ENCODE measurements around the gene RPL41.

Gene RPL41

DNA sequence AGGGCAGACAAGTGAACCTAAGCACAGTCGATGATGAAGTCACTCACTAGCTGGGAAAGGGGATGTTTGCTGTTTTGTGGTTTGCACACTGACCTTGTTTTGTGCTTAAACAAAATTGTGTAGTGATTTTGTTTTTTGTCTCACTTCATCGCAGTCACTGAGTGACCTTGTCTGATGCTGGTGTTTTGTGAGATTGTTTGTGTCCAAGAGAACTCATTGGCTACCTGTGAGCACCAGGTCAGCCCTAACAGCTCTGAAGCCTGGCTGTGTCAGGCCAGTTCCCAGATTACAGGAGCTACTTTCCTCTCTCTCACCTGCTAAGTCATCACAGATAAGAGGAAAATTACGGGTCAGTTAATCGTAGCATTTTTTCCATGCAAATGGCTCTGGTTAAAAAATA, 7.7 kb downstream of the RPL41 start:
- H3K36me3 ChIP-seq: peaks cover 23% of the 10 kb centered on the region
- no peaks in the 10 kb centered on the region for H3K9me3 ChIP-seq
- TF ChIP-seq, protein P1, sequence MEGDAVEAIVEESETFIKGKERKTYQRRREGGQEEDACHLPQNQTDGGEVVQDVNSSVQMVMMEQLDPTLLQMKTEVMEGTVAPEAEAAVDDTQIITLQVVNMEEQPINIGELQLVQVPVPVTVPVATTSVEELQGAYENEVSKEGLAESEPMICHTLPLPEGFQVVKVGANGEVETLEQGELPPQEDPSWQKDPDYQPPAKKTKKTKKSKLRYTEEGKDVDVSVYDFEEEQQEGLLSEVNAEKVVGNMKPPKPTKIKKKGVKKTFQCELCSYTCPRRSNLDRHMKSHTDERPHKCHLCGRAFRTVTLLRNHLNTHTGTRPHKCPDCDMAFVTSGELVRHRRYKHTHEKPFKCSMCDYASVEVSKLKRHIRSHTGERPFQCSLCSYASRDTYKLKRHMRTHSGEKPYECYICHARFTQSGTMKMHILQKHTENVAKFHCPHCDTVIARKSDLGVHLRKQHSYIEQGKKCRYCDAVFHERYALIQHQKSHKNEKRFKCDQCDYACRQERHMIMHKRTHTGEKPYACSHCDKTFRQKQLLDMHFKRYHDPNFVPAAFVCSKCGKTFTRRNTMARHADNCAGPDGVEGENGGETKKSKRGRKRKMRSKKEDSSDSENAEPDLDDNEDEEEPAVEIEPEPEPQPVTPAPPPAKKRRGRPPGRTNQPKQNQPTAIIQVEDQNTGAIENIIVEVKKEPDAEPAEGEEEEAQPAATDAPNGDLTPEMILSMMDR (IDR thresholded peaks at IDR 0.05): no peak
- H3K4me1 ChIP-seq (ENCODE audit: control insufficient read depth in 1 of 2, insufficient read depth in 1 of 2, low read depth in 1 of 2, low read length in 1 of 2): peaks cover 55 to 61% of the 10 kb centered on the region in 2 experiments
- H3K27me3 ChIP-seq: no peaks in the 10 kb centered on the region
- H3K4me3 ChIP-seq (ENCODE audit: low read depth in 1 of 2, low read length in 1 of 2): no peak overlapping the region
- peak overlapping the region; percentile 89 for H3K27ac ChIP-seq

GRCh38 chr12:56126732-56127239, 10.4 kb downstream of the RPL41 start:
- peaks cover 14% of the 10 kb centered on the region for H3K36me3 ChIP-seq
- no peaks in the 10 kb centered on the region for H3K9me3 ChIP-seq
- H3K27ac ChIP-seq: peak overlapping the region; percentile 89
- TF ChIP-seq, protein P1 (IDR thresholded peaks at IDR 0.05): no peak
- peak overlapping the region in 1 of 2 experiments; percentile 89 for H3K4me3 ChIP-seq (ENCODE audit: low read depth in 1 of 2, low read length in 1 of 2)
- peaks cover 62% of the 10 kb centered on the region in 2 experiments for H3K4me1 ChIP-seq (ENCODE audit: control insufficient read depth in 1 of 2, insufficient read depth in 1 of 2, low read depth in 1 of 2, low read length in 1 of 2)
- no peaks in the 10 kb centered on the region for H3K27me3 ChIP-seq

DNA sequence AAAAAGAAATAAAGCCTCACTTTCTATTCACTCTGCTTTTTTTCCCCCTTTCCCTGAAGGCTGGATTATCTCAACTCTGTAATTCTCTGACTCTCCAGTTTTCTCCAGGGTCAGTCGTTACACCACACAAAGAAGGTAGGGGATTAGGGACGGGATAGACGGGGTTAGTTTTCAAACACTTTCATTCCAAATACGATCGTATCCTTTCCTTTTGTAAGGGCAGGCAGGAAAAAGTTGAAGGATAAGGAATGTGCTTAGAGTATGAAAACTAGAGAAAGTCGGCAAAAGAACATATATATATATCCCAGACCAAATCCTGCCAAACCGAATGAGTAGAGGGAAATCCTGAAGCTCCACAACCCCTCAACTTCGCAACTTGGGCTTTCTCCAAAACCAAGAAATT, 11.1 kb downstream of the RPL41 start:
- Histone ChIP-seq H3K4me3 (ENCODE audit: low read depth in 1 of 2, low read length in 1 of 2) (peak overlapping the region; percentile 73 to 89), H3K4me1 (ENCODE audit: control insufficient read depth in 1 of 2, insufficient read depth in 1 of 2, low read depth in 1 of 2, low read length in 1 of 2) (peaks cover 62% of the 10 kb centered on the region in 2 experiments), H3K27me3 (no peaks in the 10 kb centered on the region), H3K27ac (peak overlapping the region; percentile 89), H3K9me3 (no peaks in the 10 kb centered on the region), H3K36me3 (peaks cover 14% of the 10 kb centered on the region)
- TF ChIP-seq, protein P1 (IDR thresholded peaks at IDR 0.05): no peak

DNA sequence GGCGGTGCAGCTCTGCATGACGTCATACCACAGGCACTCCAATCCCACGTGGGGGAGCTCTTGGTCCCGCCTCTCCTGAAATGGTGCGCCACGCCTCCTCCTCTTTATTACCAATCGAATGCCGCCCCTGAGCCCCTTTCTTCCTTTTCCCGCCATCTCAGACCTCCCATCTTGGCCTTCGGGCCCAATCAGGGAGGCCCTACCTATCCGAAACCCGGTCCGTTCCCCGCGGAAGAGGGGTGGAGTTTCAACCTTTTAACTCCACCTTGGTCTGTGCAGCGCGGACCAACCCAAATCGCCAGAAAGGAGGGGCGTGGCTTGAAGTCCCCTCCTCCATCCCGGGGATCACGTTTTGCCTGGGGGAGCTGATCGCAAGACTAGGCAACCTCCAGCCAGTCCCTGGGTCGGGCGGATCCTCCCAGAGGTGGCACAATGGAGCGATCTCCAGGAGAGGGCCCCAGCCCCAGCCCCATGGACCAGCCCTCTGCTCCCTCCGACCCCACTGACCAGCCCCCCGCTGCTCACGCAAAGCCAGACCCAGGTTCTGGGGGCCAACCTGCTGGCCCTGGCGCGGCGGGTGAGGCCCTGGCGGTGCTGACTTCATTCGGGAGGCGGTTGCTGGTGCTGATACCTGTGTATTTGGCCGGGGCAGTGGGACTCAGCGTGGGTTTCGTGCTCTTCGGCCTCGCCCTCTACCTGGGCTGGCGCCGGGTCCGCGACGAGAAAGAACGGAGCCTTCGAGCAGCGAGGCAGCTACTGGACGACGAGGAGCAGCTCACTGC, 11.6 kb downstream of the RPL41 start, which contains the start of gene ESYT1:
ESYT1 (plus strand) TSS at position 380 of the 782 bp plus-strand sequence; CDS start at position 433, 53 bp downstream.
- TF ChIP-seq, protein P1 (IDR thresholded peaks at IDR 0.05): peak; percentile 54
- H3K9me3 ChIP-seq: no peaks in the 10 kb centered on the region
- peaks cover 14% of the 10 kb centered on the region for H3K36me3 ChIP-seq
- peaks cover 63% of the 10 kb centered on the region in 2 experiments for H3K4me1 ChIP-seq (ENCODE audit: control insufficient read depth in 1 of 2, insufficient read depth in 1 of 2, low read depth in 1 of 2, low read length in 1 of 2)
- peak within 1 kb of the TSS; percentile 89 for H3K27ac ChIP-seq
- H3K27me3 ChIP-seq: no peaks in the 10 kb centered on the region
- peak within 1 kb of the TSS; percentile 73 to 89 for H3K4me3 ChIP-seq (ENCODE audit: low read depth in 1 of 2, low read length in 1 of 2)

- H3K36me3 ChIP-seq: peaks cover 14% of the 10 kb centered on the region
- H3K4me3 ChIP-seq (ENCODE audit: low read depth in 1 of 2, low read length in 1 of 2): peak overlapping the region; percentile 73 to 89
- H3K9me3 ChIP-seq: no peaks in the 10 kb centered on the region
- TF ChIP-seq, protein P1 (IDR thresholded peaks at IDR 0.05): no peak
- no peaks in the 10 kb centered on the region for H3K27me3 ChIP-seq
- H3K4me1 ChIP-seq (ENCODE audit: control insufficient read depth in 1 of 2, insufficient read depth in 1 of 2, low read depth in 1 of 2, low read length in 1 of 2): peaks cover 65 to 66% of the 10 kb centered on the region in 2 experiments
- H3K27ac ChIP-seq: peak overlapping the region; percentile 89
Observed at GRCh38 chr12:56128670-56129205, 12.3 kb downstream of the RPL41 start.

All from neutrophil (primary cell).